GM12801 (cell line): ENCODE data around the gene SLC48A1.

Experiments
- TF ChIP-seq, protein P1 (sequence below): IDR thresholded peaks from one replicate; pipeline ENCODE4 v1.5.1; 2011; ENCODE audit warnings: control low read depth; ENCODE audit not compliant: insufficient read length; ENCODE audit errors: extremely low read depth

Gene SLC48A1

DNA sequence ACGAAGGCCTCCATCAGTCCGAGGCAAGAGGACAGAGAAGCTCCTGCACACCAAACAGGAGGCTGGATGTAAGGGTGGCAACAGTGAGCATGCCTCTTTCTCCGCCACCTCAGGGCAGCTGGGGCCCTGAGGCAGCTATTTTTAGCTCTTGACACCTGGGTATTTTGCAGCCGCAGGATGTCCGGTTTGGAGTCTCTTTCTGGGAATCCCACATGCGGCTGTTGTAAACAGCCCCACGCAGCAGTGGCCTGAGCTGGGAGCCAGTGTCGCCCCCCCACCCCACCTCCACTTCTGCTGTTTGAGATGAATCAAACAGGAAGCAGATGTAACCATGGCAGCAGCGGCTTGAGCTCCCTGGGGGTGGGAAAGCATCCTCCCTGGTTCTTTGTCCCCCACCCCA is 35.0 kb downstream of the SLC48A1 start:
- TF ChIP-seq, protein P1, sequence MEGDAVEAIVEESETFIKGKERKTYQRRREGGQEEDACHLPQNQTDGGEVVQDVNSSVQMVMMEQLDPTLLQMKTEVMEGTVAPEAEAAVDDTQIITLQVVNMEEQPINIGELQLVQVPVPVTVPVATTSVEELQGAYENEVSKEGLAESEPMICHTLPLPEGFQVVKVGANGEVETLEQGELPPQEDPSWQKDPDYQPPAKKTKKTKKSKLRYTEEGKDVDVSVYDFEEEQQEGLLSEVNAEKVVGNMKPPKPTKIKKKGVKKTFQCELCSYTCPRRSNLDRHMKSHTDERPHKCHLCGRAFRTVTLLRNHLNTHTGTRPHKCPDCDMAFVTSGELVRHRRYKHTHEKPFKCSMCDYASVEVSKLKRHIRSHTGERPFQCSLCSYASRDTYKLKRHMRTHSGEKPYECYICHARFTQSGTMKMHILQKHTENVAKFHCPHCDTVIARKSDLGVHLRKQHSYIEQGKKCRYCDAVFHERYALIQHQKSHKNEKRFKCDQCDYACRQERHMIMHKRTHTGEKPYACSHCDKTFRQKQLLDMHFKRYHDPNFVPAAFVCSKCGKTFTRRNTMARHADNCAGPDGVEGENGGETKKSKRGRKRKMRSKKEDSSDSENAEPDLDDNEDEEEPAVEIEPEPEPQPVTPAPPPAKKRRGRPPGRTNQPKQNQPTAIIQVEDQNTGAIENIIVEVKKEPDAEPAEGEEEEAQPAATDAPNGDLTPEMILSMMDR, result no peak

DNA sequence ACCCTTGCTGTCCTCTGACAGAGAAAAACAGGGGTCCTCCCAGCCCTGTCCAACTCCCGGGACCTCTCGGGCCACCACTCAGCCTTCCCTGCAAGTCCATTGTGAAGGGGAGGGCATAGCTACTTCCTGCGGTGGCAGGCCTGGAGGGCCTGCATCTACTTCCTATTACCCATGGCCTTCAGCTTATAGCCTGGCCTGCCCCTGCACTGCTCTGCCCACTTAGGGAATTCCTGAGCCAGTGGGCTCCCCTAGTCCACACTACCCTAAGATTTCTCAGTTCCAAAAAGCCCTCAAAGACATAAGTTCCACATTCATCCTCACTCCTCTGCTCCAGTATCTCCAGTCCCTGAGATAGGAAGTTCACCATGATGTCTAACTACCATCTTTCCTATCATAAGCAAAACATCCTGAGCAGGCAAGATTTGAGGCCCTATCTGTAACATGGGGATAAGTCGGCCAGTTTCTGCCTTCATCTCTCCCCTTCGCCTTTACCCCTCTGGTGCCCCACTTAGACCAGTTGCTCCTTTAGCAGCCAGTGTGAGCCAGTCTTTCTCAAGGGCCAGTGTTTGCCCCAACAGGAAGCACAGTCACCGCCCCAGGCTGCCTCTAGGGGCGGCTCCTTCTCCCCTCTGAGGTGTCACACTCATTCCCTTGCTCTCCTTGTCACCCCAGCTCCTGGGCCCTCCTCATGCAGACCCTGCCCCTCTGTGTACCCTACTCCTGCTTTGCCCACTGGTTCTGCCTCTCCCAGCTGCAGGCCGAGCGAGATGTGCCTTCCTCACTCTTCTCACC is 35.7 kb downstream of the SLC48A1 start:
- TF ChIP-seq, protein P1, result no peak

DNA sequence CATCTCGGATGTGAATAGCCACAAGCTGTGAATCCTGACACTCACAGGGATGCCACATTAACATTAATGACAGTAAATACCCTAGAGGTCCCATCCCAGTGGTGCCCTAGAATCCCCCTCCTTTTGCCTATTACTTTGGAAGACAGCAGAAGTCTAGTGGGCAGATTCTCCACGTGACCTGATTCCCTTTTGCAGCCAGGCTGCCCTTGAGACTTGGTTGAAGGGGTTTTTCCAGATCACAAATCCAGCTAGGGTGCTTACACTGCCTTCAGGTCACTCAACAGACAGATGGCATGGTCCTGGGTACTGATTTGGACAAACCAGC is 38.0 kb downstream of the SLC48A1 start:
- TF ChIP-seq, protein P1, result no peak

DNA sequence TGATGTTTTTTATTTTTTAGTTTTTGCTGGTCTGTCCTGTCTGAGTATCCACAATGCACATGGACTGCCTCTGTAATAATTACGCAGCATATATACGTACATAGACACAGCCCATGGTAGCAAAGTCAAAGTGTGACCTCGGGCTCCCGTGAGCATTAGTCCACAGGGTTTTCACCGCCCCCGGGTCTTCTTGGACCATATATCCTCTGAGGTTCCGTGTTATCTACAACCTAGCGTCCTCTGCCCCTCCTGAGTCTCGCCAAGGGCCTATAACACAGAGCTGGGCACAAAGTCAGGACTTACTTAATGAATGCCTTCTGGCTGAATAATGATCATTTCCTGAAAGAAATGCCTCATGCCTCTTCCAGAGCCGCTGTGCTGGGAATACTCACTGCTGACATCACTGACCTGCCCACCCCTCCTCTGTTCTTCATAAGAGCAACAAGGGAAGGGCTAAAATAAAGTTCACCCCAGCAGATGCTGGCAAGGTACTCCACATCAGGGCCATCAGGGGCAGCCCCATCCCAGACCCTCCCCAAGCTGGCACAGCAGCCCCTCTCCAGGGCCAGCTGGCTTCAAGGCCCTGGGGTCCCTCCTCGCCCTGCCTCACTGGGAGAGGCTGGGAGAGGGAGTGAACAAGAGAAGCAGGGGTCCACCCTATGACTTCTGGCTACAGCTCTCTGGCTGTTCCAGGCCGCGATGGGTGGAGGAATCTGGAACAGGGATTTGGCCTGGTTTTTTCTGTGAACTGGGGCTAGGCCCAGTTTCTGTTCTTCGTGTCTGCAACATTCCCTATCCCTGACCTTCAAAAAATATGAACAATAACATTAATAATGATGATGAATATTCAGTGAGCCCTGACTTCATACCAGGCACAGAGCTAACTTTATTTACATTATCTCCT is 38.8 kb downstream of the SLC48A1 start:
- TF ChIP-seq, protein P1, result no peak

DNA sequence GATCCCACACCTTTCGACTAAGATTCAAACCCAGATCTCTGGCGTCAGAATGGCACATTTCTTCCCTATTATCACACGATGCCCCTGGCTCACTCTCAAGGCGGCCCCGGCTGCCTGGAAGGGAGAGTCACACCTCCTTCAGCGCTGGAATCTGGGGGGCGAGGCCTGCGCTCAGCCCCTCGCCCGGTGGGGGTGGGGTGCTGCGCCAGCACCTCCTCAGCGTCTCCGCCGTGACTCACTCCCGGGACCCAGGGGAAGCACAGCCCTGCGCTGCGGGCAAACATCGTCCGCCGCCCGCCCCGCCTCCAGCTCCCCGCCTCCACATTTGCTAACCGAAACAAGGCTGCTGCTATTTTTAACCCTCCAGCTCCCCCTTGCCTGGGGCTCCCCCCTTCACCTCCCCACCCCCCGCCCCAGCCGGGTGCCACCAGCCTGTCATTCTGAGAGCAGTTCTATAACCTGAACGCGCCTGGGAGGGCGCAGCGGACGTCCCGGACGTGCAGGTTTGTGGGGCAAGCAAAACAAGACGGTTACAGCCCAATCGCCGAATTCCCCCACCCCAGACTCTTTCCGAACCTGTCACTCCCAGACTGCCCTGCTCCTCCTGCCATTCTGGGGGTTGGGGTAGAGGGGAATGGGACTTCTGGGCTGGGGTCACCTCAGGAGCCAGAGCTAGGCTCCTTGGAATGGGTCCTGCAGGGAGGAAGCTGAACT is 39.9 kb downstream of the SLC48A1 start:
- TF ChIP-seq, protein P1, result no peak

DNA sequence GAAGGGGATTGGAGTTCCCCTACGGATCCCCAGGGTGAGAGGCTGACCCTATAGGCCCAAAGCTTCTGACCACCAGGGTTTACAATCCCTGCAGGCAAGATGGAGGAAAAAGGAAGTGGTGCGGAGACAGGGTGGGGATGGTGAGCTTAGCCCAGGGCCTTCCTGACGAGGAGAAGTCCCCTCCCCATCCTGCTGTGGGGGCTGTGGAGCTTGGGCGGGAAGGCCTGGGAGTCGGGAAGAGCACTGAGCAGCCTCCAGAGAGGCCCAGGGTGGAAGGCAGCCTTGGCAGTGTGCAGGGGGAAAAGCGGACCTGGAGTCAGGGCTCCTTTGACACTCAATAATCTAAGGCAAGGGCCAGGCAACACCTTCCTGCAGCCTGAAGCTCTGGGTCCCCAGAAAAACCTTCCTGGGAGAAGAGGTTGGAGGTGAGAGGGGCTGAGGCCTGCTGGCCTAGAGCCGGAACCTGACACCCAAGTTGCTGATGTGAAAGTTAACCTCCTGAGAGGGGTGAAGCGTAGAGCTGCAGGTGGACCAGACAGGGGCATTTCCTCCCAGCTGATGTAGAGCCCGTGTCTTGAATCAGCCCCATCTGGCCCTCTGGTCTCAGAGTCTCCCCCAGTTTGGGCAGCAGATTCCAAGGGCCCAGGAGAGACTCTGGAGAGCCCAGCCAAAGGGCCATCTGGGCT is 40.6 kb downstream of the SLC48A1 start:
- TF ChIP-seq, protein P1, result no peak
